HG03095 (cell line): ENCODE data around the gene ITIH5.

Source experiments
- ATAC-seq: cut with Tn5 transposase; IDR thresholded peaks from one replicate; pipeline ENCODE4 v1.9.1; 2021; ENCODE audit warnings: moderate library complexity; ENCODE audit not compliant: unreplicated experiment

Gene ITIH5

GRCh38 chr10:7634142-7634894 is 32.4 kb downstream of the ITIH5 start:
- ATAC-seq, result no peak

DNA sequence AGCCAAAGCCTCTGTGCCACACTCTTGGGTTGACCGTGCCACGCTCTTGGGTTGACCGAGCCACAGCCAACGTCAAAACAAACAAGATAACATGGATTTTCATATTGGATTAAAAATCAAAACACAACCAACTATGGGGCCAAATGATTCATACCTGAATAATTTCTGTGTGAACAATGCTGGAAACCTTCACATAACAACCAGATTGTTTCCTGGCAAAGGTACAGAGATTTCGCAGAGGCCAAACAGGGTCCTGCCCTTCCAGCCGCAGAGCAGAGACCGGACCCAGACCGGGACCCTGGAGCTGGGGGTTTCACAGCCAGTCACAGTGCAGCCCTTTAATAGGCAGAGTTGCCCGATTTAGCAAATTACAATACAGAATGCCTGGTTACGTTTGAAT is 40.5 kb downstream of the ITIH5 start:
- no peak for ATAC-seq

DNA sequence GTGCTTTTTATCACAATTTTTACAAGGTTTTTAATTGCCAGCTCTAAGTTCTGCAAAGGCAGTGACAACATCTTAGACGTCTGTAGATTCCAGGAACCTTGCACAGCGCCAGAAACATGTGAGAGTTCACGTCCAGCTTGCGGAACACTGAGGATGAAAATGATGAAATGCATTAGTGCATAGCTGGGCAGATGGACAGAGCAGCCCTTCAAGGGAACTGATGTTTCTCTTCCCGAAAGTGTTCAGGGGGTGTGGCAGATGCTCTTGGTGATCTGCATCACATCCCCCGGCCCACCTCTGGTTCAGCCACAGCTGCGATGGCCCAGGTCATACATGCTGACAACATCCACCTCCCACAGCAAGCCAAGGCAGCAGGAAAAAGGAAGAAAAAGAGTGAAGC is 40.9 kb downstream of the ITIH5 start:
- ATAC-seq, result no peak

GRCh38 chr10:7625009-7625408 is 41.8 kb downstream of the ITIH5 start:
- ATAC-seq, result no peak

DNA sequence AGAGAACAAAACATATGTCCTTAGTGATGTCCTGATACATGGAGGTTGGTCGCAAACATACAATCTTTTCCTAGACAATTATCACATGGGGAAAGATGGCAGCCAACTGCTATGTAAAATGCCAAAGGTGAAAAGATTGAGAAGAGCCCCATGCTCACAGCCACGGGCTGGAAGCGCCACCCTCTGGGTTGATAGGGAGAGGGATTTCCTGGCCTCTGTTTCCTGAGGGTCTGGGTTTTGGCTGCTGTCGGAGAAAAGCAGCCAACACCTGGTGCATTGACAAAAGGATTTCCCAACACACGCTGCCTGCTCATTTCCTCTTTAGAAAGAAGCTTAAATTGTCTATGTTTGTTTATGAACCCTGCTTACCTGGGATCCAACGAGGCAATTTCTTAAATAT is 43.8 kb downstream of the ITIH5 start:
- ATAC-seq, result no peak

DNA sequence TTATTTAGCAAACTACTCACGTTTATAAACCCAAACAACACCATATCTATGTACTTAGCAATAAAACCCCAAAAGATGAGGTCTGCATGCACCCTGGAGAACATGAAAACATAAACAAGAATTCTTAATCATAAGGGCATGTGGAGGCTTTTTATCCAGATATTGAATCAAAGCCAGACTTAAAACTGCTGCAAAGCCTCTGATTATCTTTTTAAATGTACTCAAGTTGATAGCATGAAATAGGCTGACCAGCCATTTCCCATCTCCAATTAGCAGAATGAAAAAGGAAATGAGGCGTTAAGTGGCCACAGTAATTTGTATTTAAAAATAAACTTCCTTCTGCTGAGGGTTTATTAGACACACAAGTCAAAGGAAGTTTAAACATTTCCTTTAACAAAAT is 48.3 kb downstream of the ITIH5 start:
- ATAC-seq, result no peak

DNA sequence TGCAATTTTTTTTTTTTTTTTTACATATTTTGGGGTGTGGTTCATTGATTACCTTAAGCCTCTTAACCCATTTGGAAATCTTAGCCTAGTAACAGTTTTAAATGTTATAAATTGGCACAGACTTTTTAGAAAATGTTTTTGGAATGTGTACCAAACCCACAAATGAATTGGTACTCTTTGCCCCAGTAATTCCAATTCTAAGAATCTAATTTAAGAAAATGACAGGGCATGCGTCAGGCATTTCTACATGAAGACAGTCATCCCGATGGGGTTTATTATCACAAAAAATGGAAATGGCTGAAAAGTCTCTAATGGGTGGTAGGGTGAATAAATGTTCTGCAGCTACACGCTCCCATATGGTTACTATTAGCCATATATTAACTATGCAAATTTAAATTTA is 54.9 kb downstream of the ITIH5 start:
- no peak for ATAC-seq

DNA sequence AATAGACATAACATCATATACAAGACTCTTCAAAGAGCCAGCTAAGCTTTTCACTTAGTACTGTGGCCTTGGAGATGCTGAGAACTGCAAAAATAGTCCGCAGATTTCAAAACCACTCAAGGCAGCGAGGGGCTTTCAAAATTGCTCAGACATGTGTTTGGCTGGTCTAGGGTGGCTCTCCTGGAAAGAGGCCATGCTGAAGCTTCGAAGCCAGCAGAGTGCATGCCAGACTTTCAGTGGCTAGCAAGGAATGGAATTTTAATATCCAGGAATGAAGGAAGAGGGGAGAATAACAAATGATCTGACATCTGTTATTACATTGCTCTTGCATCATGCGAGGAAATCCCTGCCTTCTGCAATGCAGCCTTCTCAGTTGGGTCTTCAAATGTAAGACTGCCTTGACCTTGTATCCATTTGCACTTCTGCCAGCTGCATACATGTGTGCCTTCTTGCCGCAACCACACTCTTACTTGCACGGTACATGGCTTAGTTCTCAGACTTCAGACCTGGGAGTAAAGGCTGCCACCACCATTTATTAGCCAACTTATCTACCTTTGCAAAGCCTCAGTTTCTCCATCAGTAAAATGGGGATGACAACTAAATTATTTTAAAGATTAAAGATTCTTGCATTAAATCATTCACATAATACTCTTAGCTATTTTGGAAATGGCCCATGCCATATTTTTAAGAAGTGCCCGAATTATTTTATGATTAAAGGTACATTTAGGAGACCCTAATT is 55.9 kb downstream of the ITIH5 start:
- no peak for ATAC-seq

- ATAC-seq, result no peak
Measured at GRCh38 chr10:7610026-7610425, 56.7 kb downstream of the ITIH5 start.

DNA sequence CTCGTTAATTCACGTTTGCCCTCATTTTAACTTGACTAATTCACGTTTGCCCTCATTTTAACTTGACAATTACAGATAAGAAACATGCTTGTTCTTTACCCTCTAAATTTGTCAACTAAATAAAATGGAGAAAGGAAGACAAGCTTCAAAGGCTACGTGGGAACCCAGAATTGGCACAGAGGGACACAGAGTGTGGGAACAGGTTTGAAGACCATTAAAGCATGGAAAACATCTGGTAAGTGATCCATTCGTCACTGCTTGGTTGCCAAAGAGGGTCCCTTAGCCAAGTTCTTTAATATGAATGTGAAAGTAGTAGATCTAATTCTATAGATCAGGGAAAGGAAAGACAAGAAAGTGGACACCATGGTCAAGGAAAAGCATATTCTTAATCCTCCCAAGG is 57.2 kb downstream of the ITIH5 start:
- no peak for ATAC-seq

DNA sequence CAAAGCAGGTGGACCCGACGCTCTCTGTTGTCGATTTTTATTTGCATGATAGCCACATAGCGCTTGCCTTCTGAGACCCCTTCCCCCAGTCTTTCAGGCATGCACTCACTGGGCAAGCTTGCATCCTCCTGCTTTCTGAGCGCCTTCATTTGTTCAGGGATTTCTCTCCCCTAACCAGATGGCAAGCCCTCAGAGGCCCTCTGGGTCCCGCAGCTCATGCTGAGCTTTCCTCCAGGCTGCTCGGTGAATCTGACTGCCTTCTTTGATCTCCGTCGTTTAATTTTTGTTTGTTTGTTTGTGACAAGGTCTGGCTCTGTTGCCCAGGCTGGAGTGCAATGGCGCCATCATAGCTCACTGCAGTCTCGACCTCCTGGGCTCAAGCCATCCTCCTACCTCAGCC is 58.8 kb downstream of the ITIH5 start:
- no peak for ATAC-seq

GRCh38 chr10:7606951-7607404 is 59.8 kb downstream of the ITIH5 start:
- ATAC-seq, result no peak

DNA sequence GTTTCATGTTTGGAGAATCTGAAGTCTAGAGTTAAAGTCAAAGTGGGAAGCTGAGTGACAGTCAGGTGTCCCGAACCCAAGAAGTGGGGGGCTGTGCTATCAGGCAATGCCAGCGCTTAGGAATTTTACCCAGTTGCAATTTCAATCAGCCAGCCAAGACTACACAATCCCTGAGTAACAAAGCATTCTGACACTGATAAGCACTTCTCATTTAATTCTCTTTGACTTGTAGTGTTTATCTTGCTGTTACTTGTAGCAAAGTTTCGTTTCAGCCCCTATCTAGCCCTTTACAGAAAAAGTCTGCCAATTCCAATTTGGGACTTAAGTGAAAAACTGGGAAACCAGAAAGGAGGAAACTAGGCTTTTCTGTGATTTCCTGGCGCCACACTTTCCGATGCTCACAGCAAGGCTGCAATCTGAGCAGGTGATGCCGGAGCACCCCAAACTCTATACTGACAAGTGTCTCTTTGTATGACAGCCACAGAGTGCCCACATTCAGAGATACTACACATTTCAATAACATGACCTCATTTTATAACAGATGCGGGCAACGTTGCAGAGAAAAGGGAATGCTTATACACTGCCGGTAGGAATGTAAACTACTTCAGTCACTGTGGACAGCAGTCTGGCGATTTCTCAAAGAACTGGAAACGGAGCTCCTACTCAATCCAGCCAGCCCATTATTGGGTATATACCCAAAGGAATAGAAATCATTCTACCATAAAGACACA is 61.0 kb downstream of the ITIH5 start:
- no peak for ATAC-seq

- ATAC-seq, result no peak
Measured at GRCh38 chr10:7601023-7601656, 65.6 kb downstream of the ITIH5 start.

DNA sequence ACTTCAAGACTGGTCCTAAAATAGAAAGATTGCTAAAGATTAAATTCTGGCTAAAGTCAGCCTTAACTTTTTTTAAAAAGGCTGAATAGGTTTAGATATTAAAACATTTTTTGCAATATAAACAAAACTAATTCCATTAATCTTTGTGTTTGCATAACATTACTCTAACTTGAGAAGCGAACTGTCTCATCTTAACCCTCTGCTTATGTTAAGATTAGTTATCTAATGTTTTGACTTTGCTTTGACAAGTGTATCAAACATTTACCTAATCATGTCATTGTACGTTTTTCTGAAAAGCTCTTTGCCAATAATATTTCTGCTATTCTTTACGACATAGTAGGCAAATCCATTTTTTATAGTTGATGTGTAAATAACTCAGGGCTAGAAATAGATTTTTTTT is 68.0 kb downstream of the ITIH5 start:
- no peak for ATAC-seq

- ATAC-seq, result no peak
Measured at GRCh38 chr10:7596356-7596755, 70.4 kb downstream of the ITIH5 start.

GRCh38 chr10:7593905-7594304 is 72.9 kb downstream of the ITIH5 start:
- ATAC-seq, result no peak

- ATAC-seq, result no peak
Measured at GRCh38 chr10:7593063-7593462, 73.7 kb downstream of the ITIH5 start.

DNA sequence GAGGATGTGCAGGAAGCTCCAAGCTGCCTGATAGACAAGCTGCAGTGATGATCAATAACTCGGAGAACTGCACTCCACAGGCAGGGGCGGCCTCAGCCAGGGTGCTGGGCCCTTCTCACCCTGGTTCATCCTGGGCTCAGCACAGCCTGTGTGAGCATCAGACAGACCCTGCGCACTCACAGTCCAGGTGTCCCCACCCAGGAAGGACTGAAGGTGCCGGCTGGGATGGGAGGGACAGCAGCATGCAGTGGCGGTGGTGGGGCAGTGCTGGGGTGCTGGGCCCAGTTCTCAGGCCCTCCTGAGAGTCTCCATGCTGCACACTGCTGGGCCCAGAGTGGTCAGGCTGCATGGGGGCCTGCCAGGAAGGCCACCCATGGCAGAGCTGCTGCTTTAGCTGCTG is 74.1 kb downstream of the ITIH5 start:
- no peak for ATAC-seq

DNA sequence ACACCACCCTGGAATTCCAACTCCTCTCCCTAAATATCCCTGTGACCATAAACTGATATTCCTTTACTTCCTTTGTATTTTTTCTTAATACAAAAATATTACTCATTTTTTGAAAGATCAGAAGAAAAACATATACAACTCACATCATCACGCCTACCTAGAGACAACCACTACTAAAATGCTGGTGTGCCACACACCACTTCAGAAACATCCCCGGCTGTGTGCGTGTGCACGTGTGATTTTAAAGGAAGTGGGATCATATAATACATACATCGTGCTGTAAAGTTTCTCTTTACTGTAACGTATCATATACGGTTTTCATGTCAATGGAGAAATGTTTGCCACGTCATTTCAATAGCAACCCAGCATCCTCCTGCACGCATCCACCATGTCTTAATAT is 76.5 kb downstream of the ITIH5 start:
- no peak for ATAC-seq

GRCh38 chr10:7589748-7590147 is 77.0 kb downstream of the ITIH5 start:
- no peak for ATAC-seq

- no peak for ATAC-seq
Measured at GRCh38 chr10:7587865-7588188, 78.9 kb downstream of the ITIH5 start.
